ENCODE data around the gene HMGCS1. TPM values are rescaled to one million over a fixed set of nuclear protein-coding genes. Genes with fewer than 3 reads are reported as not detected.
"Not testable (repeated sequence)": the region's sequence is repeated elsewhere in the genome, so short reads cannot be mapped to it uniquely, and the experiment has no call there.

Gene HMGCS1
- polyA plus RNA-seq, 1 donor from 2014 or later: 498 TPM

DNA sequence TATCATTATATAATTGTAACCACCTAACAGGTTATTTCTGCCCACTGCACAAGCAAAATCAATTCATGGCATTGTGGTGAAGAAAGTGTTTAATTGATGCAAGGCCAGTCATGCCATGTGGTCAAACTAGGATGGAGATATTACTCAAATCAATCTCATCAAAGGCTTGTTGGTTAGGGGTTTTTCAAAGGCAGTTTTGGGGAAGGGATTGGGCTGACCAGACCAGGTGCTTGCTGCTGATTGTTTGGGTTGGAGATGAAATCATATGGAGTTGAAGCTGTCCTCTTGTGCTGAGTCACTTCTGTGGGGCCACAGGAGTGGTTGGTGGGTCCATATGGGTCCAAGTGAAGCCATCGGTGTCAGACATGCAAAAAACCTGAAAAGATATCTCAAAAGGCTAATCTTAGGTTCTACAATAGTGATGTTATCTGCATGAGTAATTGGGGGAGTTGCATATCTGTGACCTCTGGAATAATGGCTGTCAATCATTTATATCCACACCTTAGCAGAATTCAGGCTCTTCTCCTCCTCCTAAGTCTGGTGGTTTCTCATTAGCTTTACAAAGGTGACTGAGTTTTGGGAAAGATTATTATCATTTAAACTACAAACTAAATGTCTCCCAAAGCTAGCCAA is 44.9 kb downstream of the HMGCS1 start:
- H4K20me1 ChIP-seq (ENCODE audit: insufficient read depth): no peaks in the 10 kb centered on the region
- no peaks in the 10 kb centered on the region for H3K27me3 ChIP-seq (ENCODE audit: insufficient read depth, low read depth, low read length)
- no peaks in the 10 kb centered on the region for H3F3A ChIP-seq (ENCODE audit: insufficient read depth, low read length, poor library complexity, severe bottlenecking)
- H3K79me2 ChIP-seq (replicated peaks; ENCODE audit: insufficient read depth, low read length): no peaks in the 10 kb centered on the region
- H3K4me3 ChIP-seq (ENCODE audit: low read length): no peak overlapping the region
- no peak overlapping the region for H3K4me2 ChIP-seq (ENCODE audit: low read length)
- no peaks in the 10 kb centered on the region for H3K9me3 ChIP-seq (ENCODE audit: low read length)
- no peak overlapping the region for H2AFZ ChIP-seq (ENCODE audit: low read depth, low read length)
- no peaks in the 10 kb centered on the region for H3K9me2 ChIP-seq (ENCODE audit: insufficient read depth, low read length)
- H3K9ac ChIP-seq (ENCODE audit: low read length): no peak overlapping the region
- no peaks in the 10 kb centered on the region for H3K36me3 ChIP-seq (ENCODE audit: insufficient read depth, low read length)
- TF ChIP-seq, protein P1, sequence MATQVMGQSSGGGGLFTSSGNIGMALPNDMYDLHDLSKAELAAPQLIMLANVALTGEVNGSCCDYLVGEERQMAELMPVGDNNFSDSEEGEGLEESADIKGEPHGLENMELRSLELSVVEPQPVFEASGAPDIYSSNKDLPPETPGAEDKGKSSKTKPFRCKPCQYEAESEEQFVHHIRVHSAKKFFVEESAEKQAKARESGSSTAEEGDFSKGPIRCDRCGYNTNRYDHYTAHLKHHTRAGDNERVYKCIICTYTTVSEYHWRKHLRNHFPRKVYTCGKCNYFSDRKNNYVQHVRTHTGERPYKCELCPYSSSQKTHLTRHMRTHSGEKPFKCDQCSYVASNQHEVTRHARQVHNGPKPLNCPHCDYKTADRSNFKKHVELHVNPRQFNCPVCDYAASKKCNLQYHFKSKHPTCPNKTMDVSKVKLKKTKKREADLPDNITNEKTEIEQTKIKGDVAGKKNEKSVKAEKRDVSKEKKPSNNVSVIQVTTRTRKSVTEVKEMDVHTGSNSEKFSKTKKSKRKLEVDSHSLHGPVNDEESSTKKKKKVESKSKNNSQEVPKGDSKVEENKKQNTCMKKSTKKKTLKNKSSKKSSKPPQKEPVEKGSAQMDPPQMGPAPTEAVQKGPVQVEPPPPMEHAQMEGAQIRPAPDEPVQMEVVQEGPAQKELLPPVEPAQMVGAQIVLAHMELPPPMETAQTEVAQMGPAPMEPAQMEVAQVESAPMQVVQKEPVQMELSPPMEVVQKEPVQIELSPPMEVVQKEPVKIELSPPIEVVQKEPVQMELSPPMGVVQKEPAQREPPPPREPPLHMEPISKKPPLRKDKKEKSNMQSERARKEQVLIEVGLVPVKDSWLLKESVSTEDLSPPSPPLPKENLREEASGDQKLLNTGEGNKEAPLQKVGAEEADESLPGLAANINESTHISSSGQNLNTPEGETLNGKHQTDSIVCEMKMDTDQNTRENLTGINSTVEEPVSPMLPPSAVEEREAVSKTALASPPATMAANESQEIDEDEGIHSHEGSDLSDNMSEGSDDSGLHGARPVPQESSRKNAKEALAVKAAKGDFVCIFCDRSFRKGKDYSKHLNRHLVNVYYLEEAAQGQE (IDR thresholded peaks at IDR 0.05; ENCODE audit: borderline replicate concordance): no peak
- TF ChIP-seq SMC3 (conservative IDR thresholded peaks at IDR 0.05; ENCODE audit: poor library complexity) (no peak), POLR2AphosphoS5 (IDR thresholded peaks at IDR 0.05) (no peak), EZH2 (IDR thresholded peaks at IDR 0.05; ENCODE audit: borderline replicate concordance, insufficient read depth, low read length, poor library complexity, severe bottlenecking) (no peak), MXI1 (conservative IDR thresholded peaks at IDR 0.05; ENCODE audit: poor library complexity, severe bottlenecking) (no peak), EP300 (conservative IDR thresholded peaks at IDR 0.05; ENCODE audit: poor library complexity, severe bottlenecking) (no peak), RAD21 (conservative IDR thresholded peaks at IDR 0.05) (no peak), TAF1 (IDR thresholded peaks at IDR 0.05; ENCODE audit: low read depth) (no peak)
- TF ChIP-seq, protein P2, sequence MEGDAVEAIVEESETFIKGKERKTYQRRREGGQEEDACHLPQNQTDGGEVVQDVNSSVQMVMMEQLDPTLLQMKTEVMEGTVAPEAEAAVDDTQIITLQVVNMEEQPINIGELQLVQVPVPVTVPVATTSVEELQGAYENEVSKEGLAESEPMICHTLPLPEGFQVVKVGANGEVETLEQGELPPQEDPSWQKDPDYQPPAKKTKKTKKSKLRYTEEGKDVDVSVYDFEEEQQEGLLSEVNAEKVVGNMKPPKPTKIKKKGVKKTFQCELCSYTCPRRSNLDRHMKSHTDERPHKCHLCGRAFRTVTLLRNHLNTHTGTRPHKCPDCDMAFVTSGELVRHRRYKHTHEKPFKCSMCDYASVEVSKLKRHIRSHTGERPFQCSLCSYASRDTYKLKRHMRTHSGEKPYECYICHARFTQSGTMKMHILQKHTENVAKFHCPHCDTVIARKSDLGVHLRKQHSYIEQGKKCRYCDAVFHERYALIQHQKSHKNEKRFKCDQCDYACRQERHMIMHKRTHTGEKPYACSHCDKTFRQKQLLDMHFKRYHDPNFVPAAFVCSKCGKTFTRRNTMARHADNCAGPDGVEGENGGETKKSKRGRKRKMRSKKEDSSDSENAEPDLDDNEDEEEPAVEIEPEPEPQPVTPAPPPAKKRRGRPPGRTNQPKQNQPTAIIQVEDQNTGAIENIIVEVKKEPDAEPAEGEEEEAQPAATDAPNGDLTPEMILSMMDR (IDR thresholded peaks at IDR 0.05; ENCODE audit: poor library complexity, severe bottlenecking): no peak
- no peak overlapping the region for H3K27ac ChIP-seq (ENCODE audit: low read length)

DNA sequence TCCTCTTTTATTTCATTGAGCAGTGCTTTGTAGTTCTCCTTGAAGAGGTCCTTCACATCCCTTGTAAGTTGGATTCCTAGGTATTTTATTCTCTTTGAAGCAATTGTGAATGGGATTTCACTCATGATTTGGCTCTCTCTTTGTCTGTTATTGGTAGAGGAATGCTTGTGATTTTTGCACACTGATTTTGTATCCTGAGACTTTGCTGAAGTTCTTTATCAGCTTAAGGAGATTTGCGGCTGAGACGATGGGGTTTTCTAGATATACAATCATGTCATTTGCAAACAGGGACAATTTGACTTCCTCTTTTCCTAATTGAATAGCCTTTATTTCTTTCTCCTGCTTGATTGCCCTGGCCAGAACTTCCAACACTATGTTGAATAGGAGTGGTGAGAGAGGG is 50.9 kb downstream of the HMGCS1 start:
- H3K9me3 ChIP-seq (ENCODE audit: low read length): not testable (repeated sequence)

DNA sequence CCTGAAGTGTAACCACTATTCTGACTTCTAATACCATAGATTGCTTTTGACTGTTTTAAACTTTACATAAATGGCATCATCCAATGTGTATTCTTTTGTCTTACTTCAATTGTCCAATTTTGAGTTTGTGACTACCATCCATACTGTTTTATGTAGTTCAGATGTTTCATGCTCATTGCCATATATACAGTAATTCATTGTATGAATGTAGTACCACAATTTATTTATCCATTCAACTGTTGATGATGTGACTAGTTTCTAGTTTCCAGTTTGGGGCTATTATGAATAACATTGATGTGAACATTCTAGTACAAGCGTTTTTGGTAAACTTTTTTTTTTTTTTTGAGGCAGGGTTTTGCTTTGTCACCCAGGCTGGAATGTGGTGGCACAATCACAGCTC is 55.1 kb downstream of the HMGCS1 start:
- Histone ChIP-seq H3K9ac (ENCODE audit: low read length) (no peak overlapping the region), H3K36me3 (ENCODE audit: insufficient read depth, low read length) (no peaks in the 10 kb centered on the region)
- TF ChIP-seq, protein P1 (IDR thresholded peaks at IDR 0.05; ENCODE audit: borderline replicate concordance): no peak
- no peak for TF ChIP-seq RAD21 (conservative IDR thresholded peaks at IDR 0.05)
- TF ChIP-seq EZH2 (IDR thresholded peaks at IDR 0.05; ENCODE audit: borderline replicate concordance, insufficient read depth, low read length, poor library complexity, severe bottlenecking): no peak
- no peak for TF ChIP-seq SMC3 (conservative IDR thresholded peaks at IDR 0.05; ENCODE audit: poor library complexity)
- TF ChIP-seq, protein P2 (IDR thresholded peaks at IDR 0.05; ENCODE audit: poor library complexity, severe bottlenecking): no peak
- TF ChIP-seq POLR2AphosphoS5 (IDR thresholded peaks at IDR 0.05): no peak
- TF ChIP-seq EP300 (conservative IDR thresholded peaks at IDR 0.05; ENCODE audit: poor library complexity, severe bottlenecking): no peak
- no peak for TF ChIP-seq TAF1 (IDR thresholded peaks at IDR 0.05; ENCODE audit: low read depth)
- TF ChIP-seq MXI1 (conservative IDR thresholded peaks at IDR 0.05; ENCODE audit: poor library complexity, severe bottlenecking): no peak

More for the DNA sequence above, 50.9 kb downstream of the HMGCS1 start:
- H3K4me2 ChIP-seq (ENCODE audit: low read length); H3K4me3 ChIP-seq (ENCODE audit: low read length); H2AFZ ChIP-seq (ENCODE audit: low read depth, low read length); H3K79me2 ChIP-seq (replicated peaks; ENCODE audit: insufficient read depth, low read length); H3K9me2 ChIP-seq (ENCODE audit: insufficient read depth, low read length); H3K27ac ChIP-seq (ENCODE audit: low read length); H4K20me1 ChIP-seq (ENCODE audit: insufficient read depth); H3K36me3 ChIP-seq (ENCODE audit: insufficient read depth, low read length); H3K27me3 ChIP-seq (ENCODE audit: insufficient read depth, low read depth, low read length); H3K9ac ChIP-seq (ENCODE audit: low read length); H3F3A ChIP-seq (ENCODE audit: insufficient read depth, low read length, poor library complexity, severe bottlenecking): not testable (repeated sequence)

More for the DNA sequence above, 55.1 kb downstream of the HMGCS1 start:
- Histone ChIP-seq H4K20me1 (ENCODE audit: insufficient read depth) (no peaks in the 10 kb centered on the region), H3K27ac (ENCODE audit: low read length) (no peak overlapping the region), H3K27me3 (ENCODE audit: insufficient read depth, low read depth, low read length) (no peaks in the 10 kb centered on the region), H3K9me3 (ENCODE audit: low read length) (no peaks in the 10 kb centered on the region), H3K4me2 (ENCODE audit: low read length) (no peak overlapping the region), H3K79me2 (replicated peaks; ENCODE audit: insufficient read depth, low read length) (no peaks in the 10 kb centered on the region), H3K4me3 (ENCODE audit: low read length) (no peak overlapping the region), H2AFZ (ENCODE audit: low read depth, low read length) (no peak overlapping the region), H3K9me2 (ENCODE audit: insufficient read depth, low read length) (no peaks in the 10 kb centered on the region), H3F3A (ENCODE audit: insufficient read depth, low read length, poor library complexity, severe bottlenecking) (no peaks in the 10 kb centered on the region)

All from neural cell (in vitro differentiated cells).